ENCODE data around the gene CHAF1A.

GRCh38 chr19:4360641-4361151, 41.7 kb upstream of the CHAF1A start:
- TF ChIP-seq KDM1A (IDR thresholded peaks at IDR 0.05; ENCODE audit: borderline replicate concordance, low read length), result no peak
- TF ChIP-seq POLR2AphosphoS5 (IDR thresholded peaks at IDR 0.05; ENCODE audit: low read depth, low read length), result no peak
- TF ChIP-seq CTCF (IDR thresholded peaks at IDR 0.05; ENCODE audit: control extremely low read depth in 1 of 3, insufficient read depth in 1 of 3, low read depth in 1 of 3, low read length in 3 of 3), result peak in 1 of 3 experiments; percentile 9; a peak in 1 of 4 replicates
- TF ChIP-seq EZH2 (IDR thresholded peaks at IDR 0.05; ENCODE audit: low read depth, low read length, severe bottlenecking), result no peak
- no peak for TF ChIP-seq SIN3A (conservative IDR thresholded peaks at IDR 0.05 in 1 of 2, IDR thresholded peaks at IDR 0.05 in 1 of 2; ENCODE audit: low read depth in 1 of 2, low read length in 2 of 2)
- no peak for TF ChIP-seq HDAC6 (IDR thresholded peaks at IDR 0.05; ENCODE audit: low read depth, low read length)
- no peak for TF ChIP-seq RXRA (IDR thresholded peaks at IDR 0.05; ENCODE audit: insufficient read depth, low read depth, low read length)
- TF ChIP-seq SUZ12 (IDR thresholded peaks at IDR 0.05; ENCODE audit: low read length), result no peak
- no peak for TF ChIP-seq POU5F1 (IDR thresholded peaks at IDR 0.05; ENCODE audit: low read depth, low read length)
- TF ChIP-seq POLR2A (IDR thresholded peaks at IDR 0.05; ENCODE audit: control extremely low read depth in 1 of 2, low read depth in 2 of 2, low read length in 2 of 2), result no peak
- TF ChIP-seq GABPA (IDR thresholded peaks at IDR 0.05; ENCODE audit: borderline replicate concordance, insufficient read depth, low read length), result no peak
- no peak for TF ChIP-seq CHD2 (IDR thresholded peaks at IDR 0.05; ENCODE audit: low read length)
